ENCODE results near the gene CEP85L. TPM values are rescaled to one million over a fixed set of nuclear protein-coding genes. Genes with fewer than 3 reads are reported as not detected.

CEP85L gene
- total and polyA plus RNA-seq, 2 experiments from 2014 or later, result 9.1 to 10.1 TPM

DNA sequence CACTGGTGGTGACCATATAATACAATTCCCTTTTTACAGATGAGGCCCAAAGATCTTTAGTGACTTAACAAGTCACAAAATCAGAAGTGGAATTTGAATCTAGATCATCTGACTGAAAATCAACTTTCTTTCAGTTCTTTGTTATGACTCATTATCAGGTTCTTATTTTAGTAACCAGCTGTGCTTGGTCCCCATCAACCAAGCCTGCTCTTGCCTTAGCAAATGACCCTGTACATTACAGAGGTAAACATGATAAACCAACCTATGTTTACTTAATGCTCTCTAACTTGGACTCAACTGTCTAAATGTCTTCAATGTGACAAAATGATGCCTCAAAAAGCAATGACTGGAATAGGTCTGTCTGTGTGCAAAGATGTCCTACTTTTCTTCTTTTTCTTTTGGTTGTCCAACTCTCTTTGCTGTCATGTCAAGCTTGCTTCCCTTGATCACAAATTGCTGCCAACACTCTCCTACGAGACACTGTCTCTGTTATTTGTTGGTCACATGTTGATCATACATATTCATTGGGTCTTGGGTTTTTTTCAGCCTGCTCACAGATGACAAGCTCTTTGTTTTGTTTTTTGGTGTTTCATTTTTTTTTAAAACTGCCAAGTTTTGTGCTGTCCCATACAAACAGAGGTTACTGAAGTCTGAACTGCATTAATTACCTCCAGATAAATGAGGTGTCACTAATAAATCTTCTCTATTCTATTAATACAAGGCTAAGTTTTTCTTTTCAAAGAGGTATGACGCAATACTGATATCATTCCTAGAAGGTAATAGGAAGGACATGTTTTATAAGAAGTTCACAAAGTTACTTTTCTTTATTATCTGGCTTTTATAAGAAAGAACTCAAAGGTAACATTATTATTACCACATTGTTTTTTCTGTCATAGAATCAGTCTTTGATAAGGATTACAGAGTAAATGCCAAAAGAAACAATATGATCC lies 165.5 kb downstream of the CEP85L start (continued):
- no peak for TF ChIP-seq EZH2 (IDR thresholded peaks at IDR 0.05; ENCODE audit: low read depth, unreplicated experiment)
- TF ChIP-seq, protein P1, sequence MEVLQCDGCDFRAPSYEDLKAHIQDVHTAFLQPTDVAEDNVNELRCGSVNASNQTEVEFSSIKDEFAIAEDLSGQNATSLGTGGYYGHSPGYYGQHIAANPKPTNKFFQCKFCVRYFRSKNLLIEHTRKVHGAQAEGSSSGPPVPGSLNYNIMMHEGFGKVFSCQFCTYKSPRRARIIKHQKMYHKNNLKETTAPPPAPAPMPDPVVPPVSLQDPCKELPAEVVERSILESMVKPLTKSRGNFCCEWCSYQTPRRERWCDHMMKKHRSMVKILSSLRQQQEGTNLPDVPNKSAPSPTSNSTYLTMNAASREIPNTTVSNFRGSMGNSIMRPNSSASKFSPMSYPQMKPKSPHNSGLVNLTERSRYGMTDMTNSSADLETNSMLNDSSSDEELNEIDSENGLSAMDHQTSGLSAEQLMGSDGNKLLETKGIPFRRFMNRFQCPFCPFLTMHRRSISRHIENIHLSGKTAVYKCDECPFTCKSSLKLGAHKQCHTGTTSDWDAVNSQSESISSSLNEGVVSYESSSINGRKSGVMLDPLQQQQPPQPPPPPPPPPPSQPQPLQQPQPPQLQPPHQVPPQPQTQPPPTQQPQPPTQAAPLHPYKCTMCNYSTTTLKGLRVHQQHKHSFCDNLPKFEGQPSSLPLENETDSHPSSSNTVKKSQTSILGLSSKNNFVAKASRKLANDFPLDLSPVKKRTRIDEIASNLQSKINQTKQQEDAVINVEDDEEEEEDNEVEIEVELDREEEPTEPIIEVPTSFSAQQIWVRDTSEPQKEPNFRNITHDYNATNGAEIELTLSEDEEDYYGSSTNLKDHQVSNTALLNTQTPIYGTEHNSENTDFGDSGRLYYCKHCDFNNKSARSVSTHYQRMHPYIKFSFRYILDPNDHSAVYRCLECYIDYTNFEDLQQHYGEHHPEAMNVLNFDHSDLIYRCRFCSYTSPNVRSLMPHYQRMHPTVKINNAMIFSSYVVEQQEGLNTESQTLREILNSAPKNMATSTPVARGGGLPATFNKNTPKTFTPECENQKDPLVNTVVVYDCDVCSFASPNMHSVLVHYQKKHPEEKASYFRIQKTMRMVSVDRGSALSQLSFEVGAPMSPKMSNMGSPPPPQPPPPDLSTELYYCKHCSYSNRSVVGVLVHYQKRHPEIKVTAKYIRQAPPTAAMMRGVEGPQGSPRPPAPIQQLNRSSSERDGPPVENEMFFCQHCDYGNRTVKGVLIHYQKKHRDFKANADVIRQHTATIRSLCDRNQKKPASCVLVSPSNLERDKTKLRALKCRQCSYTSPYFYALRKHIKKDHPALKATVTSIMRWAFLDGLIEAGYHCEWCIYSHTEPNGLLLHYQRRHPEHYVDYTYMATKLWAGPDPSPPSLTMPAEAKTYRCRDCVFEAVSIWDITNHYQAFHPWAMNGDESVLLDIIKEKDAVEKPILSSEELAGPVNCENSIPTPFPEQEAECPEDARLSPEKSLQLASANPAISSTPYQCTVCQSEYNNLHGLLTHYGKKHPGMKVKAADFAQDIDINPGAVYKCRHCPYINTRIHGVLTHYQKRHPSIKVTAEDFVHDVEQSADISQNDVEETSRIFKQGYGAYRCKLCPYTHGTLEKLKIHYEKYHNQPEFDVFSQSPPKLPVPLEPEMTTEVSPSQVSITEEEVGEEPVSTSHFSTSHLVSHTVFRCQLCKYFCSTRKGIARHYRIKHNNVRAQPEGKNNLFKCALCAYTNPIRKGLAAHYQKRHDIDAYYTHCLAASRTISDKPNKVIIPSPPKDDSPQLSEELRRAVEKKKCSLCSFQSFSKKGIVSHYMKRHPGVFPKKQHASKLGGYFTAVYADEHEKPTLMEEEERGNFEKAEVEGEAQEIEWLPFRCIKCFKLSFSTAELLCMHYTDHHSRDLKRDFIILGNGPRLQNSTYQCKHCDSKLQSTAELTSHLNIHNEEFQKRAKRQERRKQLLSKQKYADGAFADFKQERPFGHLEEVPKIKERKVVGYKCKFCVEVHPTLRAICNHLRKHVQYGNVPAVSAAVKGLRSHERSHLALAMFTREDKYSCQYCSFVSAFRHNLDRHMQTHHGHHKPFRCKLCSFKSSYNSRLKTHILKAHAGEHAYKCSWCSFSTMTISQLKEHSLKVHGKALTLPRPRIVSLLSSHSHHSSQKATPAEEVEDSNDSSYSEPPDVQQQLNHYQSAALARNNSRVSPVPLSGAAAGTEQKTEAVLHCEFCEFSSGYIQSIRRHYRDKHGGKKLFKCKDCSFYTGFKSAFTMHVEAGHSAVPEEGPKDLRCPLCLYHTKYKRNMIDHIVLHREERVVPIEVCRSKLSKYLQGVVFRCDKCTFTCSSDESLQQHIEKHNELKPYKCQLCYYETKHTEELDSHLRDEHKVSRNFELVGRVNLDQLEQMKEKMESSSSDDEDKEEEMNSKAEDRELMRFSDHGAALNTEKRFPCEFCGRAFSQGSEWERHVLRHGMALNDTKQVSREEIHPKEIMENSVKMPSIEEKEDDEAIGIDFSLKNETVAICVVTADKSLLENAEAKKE (CRISPR knock-in tag; IDR thresholded peaks at IDR 0.05), result no peak
- TF ChIP-seq ZNF331 (CRISPR knock-in tag; IDR thresholded peaks at IDR 0.05; ENCODE audit: low read depth), result no peak
- TF ChIP-seq NANOG (IDR thresholded peaks at IDR 0.05; ENCODE audit: borderline replicate concordance), result no peak

DNA sequence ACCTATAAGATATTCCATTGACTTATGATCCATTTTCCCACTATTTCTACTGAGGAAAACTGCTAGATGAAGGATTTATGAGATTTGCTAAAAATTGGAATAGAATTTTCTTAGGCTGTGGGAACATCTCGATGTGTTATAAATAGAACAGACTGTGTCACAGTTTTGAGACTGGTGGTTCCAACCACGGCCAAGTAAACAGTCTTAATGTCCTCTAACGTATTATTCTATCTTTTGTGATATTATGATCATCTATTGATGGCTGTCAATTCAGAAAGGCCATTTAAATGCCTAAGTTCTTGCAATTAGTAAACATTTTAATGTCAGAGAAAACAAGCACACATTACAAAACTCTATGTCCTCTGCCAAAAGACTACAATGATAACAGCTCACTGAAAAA lies 174.8 kb downstream of the CEP85L start:
- H3K36me3 Mint-ChIP-seq (ENCODE audit: low read depth), result no peaks in the 10 kb centered on the region
- Histone ChIP-seq H3K4me3 (no peak overlapping the region), H4K20me1 (replicated peaks; ENCODE audit: insufficient read depth) (no peaks in the 10 kb centered on the region), H3F3A (replicated peaks; ENCODE audit: low read depth) (no peaks in the 10 kb centered on the region), H3K36me3 (ENCODE audit: insufficient read depth) (no peaks in the 10 kb centered on the region), H3K4me1 (ENCODE audit: insufficient read depth) (no peaks in the 10 kb centered on the region), H3K79me2 (replicated peaks; ENCODE audit: insufficient read depth) (no peaks in the 10 kb centered on the region), H3K4me2 (no peak overlapping the region), H3K9me2 (ENCODE audit: insufficient read depth) (no peaks in the 10 kb centered on the region), H3K27ac (ENCODE audit: low read depth) (no peak overlapping the region), H2AFZ (no peak overlapping the region), H3K27me3 (ENCODE audit: insufficient read depth) (no peaks in the 10 kb centered on the region)
- H3K4me3 Mint-ChIP-seq, result no peak overlapping the region
- H3K4me1 Mint-ChIP-seq, result no peaks in the 10 kb centered on the region
- no peaks in the 10 kb centered on the region for H3K27me3 Mint-ChIP-seq (ENCODE audit: insufficient read depth, low read depth, poor library complexity)
- DNase-seq (ENCODE audit: low spot score) (no peak), ATAC-seq (no peak)
- H3K27ac Mint-ChIP-seq, result no peak overlapping the region
- H3K9me3 Mint-ChIP-seq, result no peaks in the 10 kb centered on the region
- TF ChIP-seq, protein P2, sequence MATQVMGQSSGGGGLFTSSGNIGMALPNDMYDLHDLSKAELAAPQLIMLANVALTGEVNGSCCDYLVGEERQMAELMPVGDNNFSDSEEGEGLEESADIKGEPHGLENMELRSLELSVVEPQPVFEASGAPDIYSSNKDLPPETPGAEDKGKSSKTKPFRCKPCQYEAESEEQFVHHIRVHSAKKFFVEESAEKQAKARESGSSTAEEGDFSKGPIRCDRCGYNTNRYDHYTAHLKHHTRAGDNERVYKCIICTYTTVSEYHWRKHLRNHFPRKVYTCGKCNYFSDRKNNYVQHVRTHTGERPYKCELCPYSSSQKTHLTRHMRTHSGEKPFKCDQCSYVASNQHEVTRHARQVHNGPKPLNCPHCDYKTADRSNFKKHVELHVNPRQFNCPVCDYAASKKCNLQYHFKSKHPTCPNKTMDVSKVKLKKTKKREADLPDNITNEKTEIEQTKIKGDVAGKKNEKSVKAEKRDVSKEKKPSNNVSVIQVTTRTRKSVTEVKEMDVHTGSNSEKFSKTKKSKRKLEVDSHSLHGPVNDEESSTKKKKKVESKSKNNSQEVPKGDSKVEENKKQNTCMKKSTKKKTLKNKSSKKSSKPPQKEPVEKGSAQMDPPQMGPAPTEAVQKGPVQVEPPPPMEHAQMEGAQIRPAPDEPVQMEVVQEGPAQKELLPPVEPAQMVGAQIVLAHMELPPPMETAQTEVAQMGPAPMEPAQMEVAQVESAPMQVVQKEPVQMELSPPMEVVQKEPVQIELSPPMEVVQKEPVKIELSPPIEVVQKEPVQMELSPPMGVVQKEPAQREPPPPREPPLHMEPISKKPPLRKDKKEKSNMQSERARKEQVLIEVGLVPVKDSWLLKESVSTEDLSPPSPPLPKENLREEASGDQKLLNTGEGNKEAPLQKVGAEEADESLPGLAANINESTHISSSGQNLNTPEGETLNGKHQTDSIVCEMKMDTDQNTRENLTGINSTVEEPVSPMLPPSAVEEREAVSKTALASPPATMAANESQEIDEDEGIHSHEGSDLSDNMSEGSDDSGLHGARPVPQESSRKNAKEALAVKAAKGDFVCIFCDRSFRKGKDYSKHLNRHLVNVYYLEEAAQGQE (IDR thresholded peaks at IDR 0.05; ENCODE audit: unreplicated experiment), result no peak
- no peak for TF ChIP-seq EZH2 (IDR thresholded peaks at IDR 0.05; ENCODE audit: low read depth, unreplicated experiment)
- TF ChIP-seq, protein P3, sequence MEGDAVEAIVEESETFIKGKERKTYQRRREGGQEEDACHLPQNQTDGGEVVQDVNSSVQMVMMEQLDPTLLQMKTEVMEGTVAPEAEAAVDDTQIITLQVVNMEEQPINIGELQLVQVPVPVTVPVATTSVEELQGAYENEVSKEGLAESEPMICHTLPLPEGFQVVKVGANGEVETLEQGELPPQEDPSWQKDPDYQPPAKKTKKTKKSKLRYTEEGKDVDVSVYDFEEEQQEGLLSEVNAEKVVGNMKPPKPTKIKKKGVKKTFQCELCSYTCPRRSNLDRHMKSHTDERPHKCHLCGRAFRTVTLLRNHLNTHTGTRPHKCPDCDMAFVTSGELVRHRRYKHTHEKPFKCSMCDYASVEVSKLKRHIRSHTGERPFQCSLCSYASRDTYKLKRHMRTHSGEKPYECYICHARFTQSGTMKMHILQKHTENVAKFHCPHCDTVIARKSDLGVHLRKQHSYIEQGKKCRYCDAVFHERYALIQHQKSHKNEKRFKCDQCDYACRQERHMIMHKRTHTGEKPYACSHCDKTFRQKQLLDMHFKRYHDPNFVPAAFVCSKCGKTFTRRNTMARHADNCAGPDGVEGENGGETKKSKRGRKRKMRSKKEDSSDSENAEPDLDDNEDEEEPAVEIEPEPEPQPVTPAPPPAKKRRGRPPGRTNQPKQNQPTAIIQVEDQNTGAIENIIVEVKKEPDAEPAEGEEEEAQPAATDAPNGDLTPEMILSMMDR (conservative IDR thresholded peaks at IDR 0.05; ENCODE audit: low read depth in 2 of 2), result no peak
